ENCODE measurements around the gene HNF1A.
A peak's percentile ranks its signal among the peaks of the same experiment; 100 is the strongest.
"Not testable (repeated sequence)": the region's sequence is repeated elsewhere in the genome, so short reads cannot be mapped to it uniquely, and the experiment has no call there.

Gene HNF1A

DNA sequence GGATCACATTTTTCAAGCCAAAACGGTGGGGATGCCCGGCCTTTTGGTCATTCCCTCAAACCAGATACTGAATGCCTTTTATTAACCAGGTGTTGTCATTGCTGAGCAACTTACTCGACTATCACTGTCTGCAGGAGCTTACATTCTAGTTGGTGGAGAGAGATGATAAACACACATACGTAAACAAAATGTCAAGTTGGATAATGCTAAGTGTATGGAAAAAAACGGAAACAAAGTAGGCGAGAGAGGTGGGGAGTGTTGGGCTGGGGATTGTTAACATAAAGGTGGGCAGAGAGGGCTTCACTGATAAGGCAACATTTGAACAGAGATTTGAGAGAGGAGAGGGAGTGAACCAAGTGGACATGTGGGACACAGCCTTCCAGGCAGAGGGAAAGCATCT lies 33.5 kb downstream of the HNF1A start:
- DNase-seq (ENCODE audit: low spot score) = no peak

DNA sequence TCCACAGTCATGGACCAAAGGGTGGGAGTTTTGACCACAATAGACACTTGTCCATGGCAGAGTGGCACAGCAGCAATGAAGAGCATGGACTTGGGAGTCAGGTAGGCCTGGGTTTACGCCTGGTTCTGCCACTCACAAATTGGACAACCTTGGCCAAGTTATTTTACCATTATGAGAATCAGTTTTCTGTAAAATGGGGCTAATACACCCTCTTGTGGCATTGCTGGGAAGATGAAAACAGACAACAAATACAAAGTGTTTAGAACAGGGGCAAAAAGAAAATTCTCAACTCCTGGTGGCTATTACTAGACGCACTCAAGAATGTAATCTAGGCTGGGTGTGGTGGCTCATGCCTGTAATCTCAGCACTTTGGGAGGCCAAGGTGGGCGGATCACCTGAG lies 35.4 kb downstream of the HNF1A start:
- no peak for DNase-seq (ENCODE audit: low spot score)

DNA sequence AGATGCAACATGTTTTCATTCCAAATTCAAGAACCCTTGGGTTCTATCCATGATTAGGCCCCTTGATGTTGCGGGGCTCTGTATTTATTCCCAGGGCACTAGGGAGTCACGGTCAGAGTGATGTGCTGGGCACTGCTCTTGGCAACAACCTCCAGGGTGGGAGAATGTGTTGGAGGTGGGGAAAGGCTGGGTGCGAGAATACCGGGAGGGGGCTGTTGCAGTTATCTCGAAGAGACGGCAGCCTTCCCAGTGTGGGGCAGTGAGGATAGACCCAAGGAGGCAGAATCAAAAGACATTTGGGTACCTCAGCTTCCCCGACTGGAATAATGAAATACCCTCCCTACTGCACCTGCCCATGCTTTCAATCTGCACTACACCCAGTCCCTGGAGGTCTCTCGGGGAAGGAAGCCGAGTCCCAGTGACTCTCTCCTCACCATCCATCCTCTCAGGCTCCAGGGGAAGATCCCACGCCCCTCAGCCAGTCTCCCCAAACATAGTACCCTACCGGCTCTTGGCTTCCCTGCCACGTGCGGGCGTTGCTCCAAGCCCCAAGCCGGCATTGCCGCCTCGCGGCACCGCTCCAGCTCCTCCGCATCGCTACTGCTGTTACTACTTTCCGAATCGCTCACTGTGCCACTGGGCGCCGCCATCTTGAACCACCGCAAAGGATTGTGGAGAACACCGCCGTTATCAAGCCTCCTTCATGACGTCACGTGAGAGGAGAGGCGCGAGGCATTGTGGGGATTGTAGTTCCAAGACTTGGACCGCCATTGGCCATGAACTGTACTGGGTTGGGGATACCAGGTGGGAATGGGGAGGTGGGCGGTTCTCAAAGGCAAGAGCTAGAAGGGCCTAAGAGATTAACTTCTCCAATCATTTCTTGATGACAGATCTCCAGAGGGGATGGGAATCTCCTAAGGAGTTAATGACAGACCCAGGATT lies 37.8 kb downstream of the HNF1A start, which contains the start of gene C12orf43:
TSS of gene C12orf43 (minus strand) at position 663 of the 942 bp plus-strand sequence. CDS start at position 650, 13 bp downstream.
- peak; percentile 94 for DNase-seq (ENCODE audit: low spot score)

DNA sequence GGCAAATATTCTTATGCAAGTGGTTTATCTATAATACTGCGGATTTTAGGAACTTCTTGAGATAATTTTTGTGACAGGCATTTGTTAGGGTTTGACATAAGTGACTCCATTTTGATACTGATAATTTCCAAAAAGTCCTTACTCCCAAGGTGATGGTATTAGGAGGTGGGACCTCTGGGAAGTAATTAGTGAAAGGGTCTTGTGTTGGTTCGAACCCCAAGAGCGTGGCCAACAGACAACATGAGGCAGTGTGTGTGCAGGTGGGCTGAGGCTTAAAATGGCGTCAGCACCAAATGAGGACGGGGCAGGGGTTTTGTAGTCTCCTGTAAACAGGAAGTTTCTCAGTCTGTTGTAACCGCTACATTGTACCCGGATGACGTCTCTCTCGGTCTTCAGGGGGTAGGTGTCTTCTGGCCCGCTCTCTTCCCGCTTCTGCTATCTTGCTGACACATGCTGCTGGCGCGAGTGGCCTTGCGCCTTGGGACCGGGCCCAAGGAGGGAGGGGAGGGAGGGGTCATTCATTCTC lies 39.7 kb downstream of the HNF1A start:
- no peak for DNase-seq (ENCODE audit: low spot score)

DNA sequence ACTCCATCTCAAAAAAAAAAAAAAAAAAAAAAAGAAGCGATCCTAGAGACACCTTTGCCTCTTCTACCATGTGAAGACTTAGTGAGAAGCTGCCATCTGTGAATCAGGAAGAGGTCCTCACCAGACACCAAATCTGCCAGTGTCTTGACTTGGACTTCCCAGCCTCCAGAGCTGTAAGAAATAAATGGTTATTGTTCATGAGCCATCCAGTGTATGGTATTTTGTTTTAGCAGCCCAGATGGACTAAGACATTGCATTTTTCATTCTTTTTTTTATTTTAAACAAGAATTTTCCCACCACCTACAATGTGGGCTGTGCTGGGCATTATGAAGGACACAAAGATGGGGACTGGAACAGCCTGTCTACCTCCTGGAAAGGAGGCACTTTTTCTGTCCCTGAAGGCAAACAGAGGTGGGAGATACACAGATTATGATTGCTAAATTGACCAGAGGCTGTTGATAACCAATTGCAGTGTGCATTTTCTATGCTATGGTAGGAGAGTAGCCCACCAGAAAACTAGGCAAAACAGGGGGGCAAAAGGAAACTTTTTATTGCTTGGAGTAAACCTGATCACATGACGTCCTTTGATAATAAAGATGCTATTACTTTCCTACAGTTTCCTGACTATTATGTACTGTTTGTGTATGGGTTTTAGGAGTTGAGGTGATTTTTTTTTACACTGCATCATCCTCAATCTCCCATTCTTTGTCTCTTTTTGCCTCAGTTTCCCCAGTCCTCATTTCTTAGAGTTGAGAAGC lies 40.7 kb downstream of the HNF1A start:
- DNase-seq (ENCODE audit: low spot score) = no peak

DNA sequence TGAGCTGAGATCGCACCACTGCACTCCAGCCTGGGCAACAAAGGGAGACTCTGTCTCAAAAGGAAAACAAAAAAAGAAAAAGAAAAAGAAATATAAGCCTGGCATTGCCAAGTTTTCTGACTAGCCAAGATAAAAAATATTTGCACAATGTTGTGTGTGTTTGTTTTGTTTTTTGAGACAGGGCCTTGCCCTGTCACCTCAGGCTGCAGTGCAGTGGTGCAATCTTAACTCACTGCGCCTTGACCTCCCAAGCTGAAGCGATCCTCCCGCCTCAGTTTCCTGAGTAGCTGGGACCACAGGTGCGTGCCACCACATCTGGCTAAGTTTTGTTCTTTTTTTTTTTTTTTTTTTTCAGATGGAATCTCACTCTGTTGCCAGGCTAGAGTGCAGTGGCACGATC lies 43.4 kb downstream of the HNF1A start:
- DNase-seq (ENCODE audit: low spot score) = no peak

DNA sequence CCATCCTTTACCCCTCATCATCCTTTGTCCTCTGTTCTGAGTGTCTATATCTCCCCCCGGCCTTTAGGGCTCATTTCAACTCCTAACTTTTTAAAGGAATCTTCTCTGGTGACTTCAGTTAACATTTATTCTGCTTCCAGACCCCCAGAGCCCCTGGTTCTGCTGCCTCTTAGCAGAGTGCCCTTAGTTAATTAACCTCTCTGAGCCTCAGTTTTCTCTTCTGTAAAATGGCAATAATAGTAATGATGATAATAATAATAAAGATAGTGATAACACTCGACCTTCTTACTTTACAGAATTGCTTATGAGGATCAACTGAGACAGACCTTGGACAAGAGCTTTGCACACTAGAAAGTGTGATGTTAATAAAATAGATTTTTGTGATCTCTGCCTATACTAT lies 44.4 kb downstream of the HNF1A start:
- DNase-seq (ENCODE audit: low spot score) = no peak

DNA sequence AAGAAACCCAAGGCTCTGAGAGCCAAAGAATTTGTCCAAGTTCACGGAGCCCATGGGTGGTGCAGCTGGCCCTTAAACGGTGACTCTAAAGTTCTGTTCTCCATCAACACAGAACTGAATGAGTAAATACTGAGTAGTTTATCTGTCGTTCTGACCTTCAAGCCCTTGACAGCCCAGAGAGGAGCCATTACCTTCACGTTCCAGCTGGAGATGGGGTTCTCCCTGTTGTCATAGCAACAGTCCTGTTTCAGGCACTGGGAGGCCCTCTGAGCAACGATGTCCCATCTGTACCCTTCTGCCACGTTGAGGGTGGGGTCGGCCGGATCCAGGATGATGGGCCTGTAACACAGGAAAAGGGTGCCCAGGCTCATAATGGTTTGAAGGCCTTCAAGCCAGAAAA lies 45.5 kb downstream of the HNF1A start:
- no peak for DNase-seq (ENCODE audit: low spot score)

DNA sequence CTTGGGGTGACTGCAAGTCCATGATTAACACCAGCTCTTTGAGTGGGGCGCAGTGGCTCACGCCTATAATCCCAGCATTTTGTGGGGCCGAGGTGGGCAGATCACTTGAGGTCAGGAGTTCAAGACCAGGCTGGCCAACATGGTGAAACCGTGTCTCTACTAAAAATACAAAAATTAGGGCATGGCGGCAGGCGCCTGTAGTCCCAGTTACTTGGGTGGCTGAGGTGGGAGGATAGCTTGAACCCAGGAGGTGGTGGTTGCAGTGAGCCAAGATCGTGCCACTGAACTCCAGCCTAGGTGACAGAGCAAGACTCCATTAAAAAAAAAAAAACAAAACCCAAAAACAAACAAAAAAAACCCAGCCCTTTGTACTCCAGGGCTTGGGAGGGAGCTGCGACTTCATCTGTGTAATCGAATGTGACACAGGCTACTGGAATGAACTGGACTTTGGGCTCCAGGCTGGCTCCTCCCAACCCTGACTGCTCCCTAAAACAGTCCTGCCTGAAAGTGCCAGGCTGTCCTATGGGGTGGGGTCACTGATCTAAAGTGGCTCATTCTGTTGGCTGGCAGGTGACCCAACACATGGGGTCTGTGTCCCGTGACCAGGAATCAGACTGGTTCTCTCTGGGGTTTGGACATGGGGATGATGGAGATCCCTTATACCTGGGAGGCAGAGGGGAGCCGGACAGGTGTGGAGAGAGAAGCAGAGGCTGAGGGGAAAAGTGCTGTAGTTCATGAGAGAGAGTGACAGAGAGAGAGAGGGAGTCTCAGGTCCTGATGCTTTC lies 47.3 kb downstream of the HNF1A start:
- DNase-seq (ENCODE audit: low spot score) = no peak

DNA sequence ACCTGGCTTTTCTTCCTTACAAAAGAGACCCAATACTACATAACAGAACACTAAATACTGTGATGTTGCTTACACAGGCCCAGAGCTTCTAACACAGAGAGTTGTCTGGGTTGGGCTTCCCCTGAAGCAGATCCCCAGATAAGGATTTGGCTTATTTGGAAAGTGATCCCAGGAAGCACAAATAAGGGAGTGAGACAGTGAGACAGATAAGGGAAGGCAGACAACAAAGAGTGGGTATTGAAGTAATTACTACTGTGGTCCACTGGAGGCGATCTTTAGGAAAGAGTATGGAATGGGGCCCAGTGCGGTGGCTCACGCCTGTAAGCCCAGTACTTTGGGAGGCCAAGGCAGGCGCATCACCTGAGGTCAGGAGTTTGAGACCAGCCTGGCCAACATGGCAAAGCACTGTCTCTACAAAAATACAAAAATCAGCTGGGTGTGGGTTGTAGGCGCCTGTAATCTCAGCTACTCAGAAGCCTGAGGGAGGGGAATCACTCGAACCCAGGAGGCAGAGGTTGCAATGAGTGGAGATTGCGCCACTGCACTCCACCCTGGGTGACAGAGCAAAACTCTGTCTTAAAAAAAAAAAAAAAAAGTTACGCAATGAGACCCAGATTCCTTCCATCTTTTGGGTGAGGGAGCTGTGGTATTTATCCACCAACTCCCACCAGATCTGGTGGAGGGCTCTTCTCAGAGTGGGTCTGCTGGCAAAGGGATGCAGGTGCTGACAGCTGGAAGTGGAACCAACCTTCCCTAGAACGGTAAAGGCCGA lies 48.1 kb downstream of the HNF1A start:
- DNase-seq (ENCODE audit: low spot score) = no peak

DNA sequence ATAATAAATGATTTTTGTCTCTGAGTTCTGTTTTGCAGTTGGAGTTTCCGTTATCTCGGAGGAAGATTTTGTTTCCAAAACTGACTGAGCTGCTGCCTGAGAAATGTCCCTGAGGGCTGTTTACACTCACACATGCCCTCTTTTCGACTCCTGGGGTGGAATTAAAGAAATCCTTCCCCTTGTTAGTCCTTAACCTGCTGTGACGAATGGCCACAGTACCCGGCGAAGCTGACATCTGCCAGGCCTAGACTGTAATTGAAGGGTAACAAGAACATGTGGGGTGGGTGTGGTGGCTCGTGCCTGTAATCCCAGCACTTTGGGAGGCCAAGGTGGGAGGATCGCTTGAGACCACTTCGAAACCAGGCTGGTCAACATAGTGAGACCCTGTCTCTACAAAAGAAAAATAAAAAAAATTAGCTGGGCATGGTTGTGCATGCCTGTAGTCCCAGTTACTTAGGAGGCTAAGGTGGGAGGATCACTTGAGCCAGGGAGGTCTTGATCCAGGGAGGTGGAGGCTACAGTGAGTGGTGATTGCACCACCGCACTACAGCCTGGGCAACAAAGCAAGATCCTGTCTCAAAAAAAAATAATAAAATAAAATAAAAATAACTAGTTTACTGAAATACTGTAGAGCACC lies 52.4 kb downstream of the HNF1A start:
- DNase-seq (ENCODE audit: low spot score) = no peak

DNA sequence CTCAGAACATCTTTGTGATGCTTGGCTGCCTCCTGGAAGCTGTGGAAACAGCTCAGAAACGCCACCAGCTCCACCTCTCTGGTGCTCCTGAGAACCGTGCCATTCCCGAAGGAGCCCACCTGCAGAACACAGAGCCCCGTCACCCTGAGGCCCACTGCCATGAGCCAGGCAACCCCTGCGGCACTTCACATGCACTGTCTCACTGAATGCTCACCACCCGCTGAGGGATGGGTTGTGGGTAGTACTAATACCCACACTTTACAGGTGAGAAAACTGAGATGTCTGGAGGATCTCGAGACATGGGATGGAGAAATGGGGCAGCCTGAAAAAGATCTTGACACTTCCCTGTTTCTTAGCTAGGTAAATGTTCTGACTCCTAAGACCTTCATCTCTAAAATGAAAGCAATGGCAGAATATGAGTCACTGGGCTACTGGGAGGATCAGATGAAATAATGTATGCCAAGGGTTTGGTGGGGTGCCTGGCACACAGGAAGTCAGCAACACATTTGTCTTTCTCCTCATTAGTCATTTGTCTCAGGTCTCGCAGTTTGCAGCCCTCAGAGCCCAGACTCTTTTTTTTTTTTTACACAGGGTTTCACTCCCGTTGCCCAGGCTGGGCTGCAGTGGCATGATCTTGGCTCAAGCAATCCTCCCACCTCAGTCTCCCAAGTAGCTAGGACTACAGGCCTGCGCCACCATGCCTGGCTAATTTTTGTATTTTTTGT lies 55.4 kb downstream of the HNF1A start:
- DNase-seq (ENCODE audit: low spot score) = peak; percentile 90

DNA sequence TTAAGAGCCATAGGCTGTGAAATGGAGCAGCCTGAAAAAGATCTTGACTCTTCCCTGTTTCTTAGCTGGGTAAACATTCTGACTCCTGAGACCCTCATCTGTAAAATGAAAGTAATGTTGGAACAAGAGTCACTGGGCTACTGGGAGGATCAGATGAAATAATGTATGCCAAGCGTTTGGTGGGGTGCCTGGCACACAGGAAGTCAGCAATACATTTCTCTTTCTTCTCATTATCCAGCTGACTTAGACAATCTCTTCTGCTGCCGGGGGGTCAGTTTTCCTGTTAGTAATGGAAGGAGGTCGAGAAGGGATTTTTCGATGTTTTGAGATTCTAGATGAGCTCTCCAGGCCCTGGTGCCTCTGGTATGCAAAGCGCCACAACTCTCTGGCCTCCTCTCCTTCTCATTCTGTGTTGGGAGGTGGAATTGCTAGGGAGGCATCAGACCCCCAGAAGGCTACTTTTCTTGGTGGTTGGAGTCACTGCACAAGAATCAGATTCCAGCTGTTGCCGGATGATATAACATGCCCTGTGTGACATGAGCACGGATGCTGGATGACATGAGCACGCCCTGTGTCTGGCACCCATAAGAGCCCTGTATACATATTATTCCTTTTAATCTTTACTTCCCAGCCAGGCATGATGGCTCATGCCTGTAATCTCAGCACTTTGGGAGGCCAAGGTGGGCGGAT lies 56.4 kb downstream of the HNF1A start:
- no peak for DNase-seq (ENCODE audit: low spot score)

DNA sequence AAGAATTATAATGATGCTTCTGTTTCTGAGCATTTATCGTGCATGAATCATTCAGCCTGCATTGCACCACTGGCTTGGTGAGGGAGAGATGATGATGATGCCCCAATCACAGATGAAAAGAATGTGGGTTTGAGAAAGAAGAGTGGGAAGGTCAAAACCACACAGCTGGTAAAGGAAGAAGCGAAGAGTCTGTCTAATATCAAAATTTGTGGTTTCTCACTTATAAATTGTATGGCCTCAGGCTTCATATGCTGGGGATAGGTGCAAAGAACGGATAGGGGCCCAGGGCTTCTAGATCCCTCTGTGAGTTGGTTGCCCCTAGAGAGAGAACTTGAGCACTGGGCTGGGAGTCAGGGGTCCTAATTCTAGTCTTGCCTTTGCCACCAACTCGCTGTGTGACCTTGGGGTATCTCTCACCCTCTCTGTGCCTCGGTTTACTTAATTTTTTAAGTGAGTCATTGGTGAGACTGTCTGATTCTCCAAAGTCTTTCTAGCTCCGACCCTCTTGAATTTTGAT lies 58.5 kb downstream of the HNF1A start:
- DNase-seq (ENCODE audit: low spot score) = peak; percentile 75

DNA sequence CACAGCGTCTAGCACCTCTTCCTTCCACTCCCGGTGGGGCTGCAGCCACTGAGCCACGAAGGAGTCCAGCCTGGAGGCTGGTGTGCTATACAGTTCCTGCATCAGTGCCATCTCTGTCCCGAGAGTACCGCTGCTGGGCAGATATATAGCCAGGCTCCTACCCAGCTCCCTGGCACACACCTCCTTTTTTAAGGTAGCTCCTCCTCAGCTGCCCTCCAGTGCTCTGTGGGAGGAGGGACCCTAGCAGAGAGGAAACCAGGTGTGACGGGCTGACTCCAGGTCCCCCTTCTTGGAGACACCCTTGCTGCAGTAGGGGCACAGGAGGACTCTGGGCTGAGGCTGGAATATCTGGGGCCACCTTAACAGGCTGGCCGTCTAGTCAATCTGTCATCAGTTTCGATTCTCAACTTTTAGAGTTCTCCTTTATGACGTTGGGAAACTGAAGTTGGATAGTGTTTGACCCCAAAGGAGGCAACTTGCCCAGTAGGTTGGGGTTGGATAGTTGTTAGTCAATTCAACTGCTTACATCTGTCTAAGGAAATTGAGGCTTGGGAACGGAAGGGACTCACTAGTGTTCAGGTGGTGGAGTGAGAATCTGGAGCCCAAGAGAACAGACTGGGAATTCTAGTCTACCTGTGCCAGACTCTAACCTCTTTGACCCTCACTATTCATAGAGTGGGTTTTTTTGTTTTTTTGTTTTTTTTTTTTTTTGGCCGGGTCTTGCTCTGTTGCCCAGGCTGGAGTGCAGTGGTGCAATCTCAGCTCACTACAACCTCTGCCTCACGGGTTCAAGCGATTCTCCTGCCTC lies 60.7 kb downstream of the HNF1A start, which contains the start of gene OASL:
TSS of gene OASL (minus strand) at position 386 of the 808 bp plus-strand sequence. CDS start at position 111, 275 bp downstream.
- DNase-seq (ENCODE audit: low spot score) = peak; percentile 75

DNA sequence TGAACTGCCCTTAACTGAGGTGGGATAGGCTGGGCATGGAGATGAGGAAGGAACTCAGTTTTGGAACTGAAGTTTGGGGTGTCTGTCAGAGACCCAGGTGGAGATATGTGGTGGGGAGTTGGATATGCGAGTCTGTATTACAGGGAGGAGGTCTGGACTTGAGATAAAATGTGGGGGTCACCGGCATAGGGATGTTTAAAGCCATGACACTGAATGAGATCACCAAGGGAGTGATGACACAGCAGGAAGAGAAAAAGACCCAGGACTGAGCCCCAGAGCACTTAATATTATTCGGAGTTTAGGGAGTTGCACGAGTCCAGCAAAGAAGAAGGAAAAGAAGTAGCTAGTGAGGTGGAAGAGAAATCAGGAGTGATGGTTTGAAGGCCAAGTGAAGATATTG lies 64.7 kb downstream of the HNF1A start:
- no peak for DNase-seq (ENCODE audit: low spot score)

DNA sequence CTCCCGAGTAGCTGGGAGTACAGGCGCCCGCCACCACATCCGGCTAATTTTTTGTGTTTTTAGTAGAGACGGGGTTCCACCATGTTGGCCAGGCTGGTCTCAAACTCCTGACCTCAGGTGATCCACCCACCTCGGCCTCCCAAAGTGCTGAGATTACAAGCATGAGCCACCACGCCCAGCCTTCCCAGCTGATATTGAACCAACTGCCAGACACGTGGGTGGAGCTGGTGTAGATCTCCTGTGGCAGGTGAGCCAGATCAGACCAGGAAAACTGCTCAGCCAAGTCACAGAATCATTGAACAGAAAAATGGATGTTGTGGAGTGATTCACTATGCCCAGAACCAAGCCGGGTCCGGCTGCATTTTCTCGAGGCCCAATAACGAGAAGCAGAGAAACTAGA lies 69.1 kb downstream of the HNF1A start:
- DNase-seq (ENCODE audit: low spot score) = not testable (repeated sequence)

DNA sequence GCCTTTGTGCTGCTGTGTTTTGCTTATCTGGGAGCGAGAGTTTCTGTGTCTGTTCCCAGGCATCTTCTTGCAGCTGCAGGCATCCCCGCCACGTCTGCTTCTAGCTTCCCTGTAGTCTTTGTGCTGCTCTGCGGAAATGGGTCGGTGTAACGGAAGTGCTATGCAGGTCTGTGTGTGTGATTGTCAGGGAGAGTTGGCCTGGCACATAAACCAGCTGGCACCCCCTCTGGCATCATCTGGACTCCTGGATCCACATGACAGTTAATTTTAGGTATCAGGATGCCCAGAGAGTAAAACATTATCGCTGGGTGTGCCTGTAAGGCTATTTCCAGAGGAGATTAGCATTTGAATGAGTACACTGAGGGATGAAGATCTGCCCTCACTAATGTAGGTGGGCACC lies 70.1 kb downstream of the HNF1A start:
- DNase-seq (ENCODE audit: low spot score) = no peak

Measured in CD4-positive, alpha-beta T cell treated with Interleukin-2 at 100 ng/mL for 4 hours (primary cell).